ENCODE data around the gene GANC. TPM values are rescaled to one million over a fixed set of nuclear protein-coding genes. Genes with fewer than 3 reads are reported as not detected.

Gene GANC
- polyA plus RNA-seq, 2 of the 4 experiments (the other 2 are of a cell fraction) = 8.0 to 9.4 TPM

- no peak for DNase-seq (ENCODE audit: low read depth in 1 of 2, low spot score in 1 of 2)
- ChIA-PET POLR2A (no interaction called here), CTCF (interaction anchor here (0.5 to 1.6 kb wide), 12 partner anchors 11 to 218 kb away, joined by 3 to 9 read pairs (median 3); no protein-coding TSS in a partner anchor)
- ATAC-seq = no peak
- H3K9me3 ChIP-seq = no peaks in the 10 kb centered on the region
- no peak overlapping the region for H3K4me2 ChIP-seq
- no peak for FAIRE-seq
- WGBS (ENCODE audit: missing lambda C conversion rate) = 67% methylated on average over 4 of the region's 4 CpGs
- no peak for TF ChIP-seq EP300 (IDR thresholded peaks at IDR 0.05)
- TF ChIP-seq ZNF302 (CRISPR knock-in tag; IDR thresholded peaks at IDR 0.05) = no peak
- no peak for TF ChIP-seq FOSL2 (IDR thresholded peaks at IDR 0.05)
- no peak for TF ChIP-seq FOSL2 (CRISPR knock-in tag; IDR thresholded peaks at IDR 0.05)
- no peak for TF ChIP-seq RNF2 (IDR thresholded peaks at IDR 0.05; ENCODE audit: borderline replicate concordance, low read depth)
- TF ChIP-seq USF2 (IDR thresholded peaks at IDR 0.05) = no peak
- no peak for TF ChIP-seq RAD21 (conservative IDR thresholded peaks at IDR 0.05 in 1 of 2, IDR thresholded peaks at IDR 0.05 in 1 of 2)
- TF ChIP-seq RARB (CRISPR knock-in tag; IDR thresholded peaks at IDR 0.05) = no peak
- no peak for TF ChIP-seq NPAS2 (CRISPR knock-in tag; IDR thresholded peaks at IDR 0.05; ENCODE audit: borderline replicate concordance)
- H3K4me3 ChIP-seq = no peak overlapping the region
- no peaks in the 10 kb centered on the region for H3K4me1 ChIP-seq
- H3K27ac ChIP-seq = no peak overlapping the region
These were observed 111.6 kb downstream of the GANC start for GRCh38 chr15:42384597-42384996.

- Histone ChIP-seq H3K4me1 (no peaks in the 10 kb centered on the region), H3K27ac (no peak overlapping the region), H3K9me3 (no peaks in the 10 kb centered on the region), H3K4me3 (no peak overlapping the region), H3K4me2 (no peak overlapping the region)
- POLR2A ChIA-PET = interaction anchor here (0.6 kb wide), 1 partner anchor 112 kb away, joined by 4 read pairs; the partner anchor contains the start of genes GANC and TMEM87A
- FAIRE-seq = no peak
- ATAC-seq = peak; percentile 89 to 90
- DNase-seq (ENCODE audit: low read depth in 1 of 2, low spot score in 1 of 2) = peak; percentile 41 to 54
- CTCF ChIA-PET = interaction anchor here (0.5 to 2.2 kb wide), 14 partner anchors 11 to 246 kb away, joined by 3 to 9 read pairs (median 3); partner anchors contain the start of gene PLA2G4F
- 18% methylated on average over 5 of the region's 5 CpGs for WGBS (ENCODE audit: missing lambda C conversion rate)
- no peak for TF ChIP-seq CEBPB (IDR thresholded peaks at IDR 0.05)
- peak; percentile 52 to 72 for TF ChIP-seq RAD21 (conservative IDR thresholded peaks at IDR 0.05 in 1 of 2, IDR thresholded peaks at IDR 0.05 in 1 of 2)
- TF ChIP-seq CTCF (IDR thresholded peaks at IDR 0.05) = peak; percentile 59
- no peak for TF ChIP-seq NR3C1 (IDR thresholded peaks at IDR 0.05)
- TF ChIP-seq PHF8 (IDR thresholded peaks at IDR 0.05; ENCODE audit: borderline replicate concordance, low read depth) = no peak
- TF ChIP-seq KDM5A (IDR thresholded peaks at IDR 0.05) = no peak
- TF ChIP-seq SMC3 (IDR thresholded peaks at IDR 0.05) = 0 out of 3 replicates have a peak, but pooled peaks have one; percentile 22
- TF ChIP-seq NPAS2 (CRISPR knock-in tag; IDR thresholded peaks at IDR 0.05; ENCODE audit: borderline replicate concordance) = no peak
- TF ChIP-seq CHD2 (IDR thresholded peaks at IDR 0.05; ENCODE audit: low read length, partially characterized antibody) = no peak
- TF ChIP-seq POLR2A (IDR thresholded peaks at IDR 0.05; ENCODE audit: low read length) = no peak
These were observed 112.4 kb downstream of the GANC start for GRCh38 chr15:42385206-42385979.

- FAIRE-seq = no peak
- Histone ChIP-seq H3K27ac (no peak overlapping the region), H3K9me3 (no peaks in the 10 kb centered on the region), H3K4me3 (no peak overlapping the region), H3K4me2 (no peak overlapping the region), H3K4me1 (no peaks in the 10 kb centered on the region)
- CTCF ChIA-PET = interaction anchor here (0.5 to 2.2 kb wide), 10 partner anchors 11 to 247 kb away, joined by 3 to 9 read pairs (median 4); partner anchors contain the start of gene PLA2G4F
- POLR2A ChIA-PET = no interaction called here
- ATAC-seq = no peak
- no peak for DNase-seq (ENCODE audit: low read depth in 1 of 2, low spot score in 1 of 2)
- 68% methylated on average over 11 of the region's 12 CpGs for WGBS (ENCODE audit: missing lambda C conversion rate)
- TF ChIP-seq RAD21 (conservative IDR thresholded peaks at IDR 0.05 in 1 of 2, IDR thresholded peaks at IDR 0.05 in 1 of 2) (no peak), CBX2 (IDR thresholded peaks at IDR 0.05; ENCODE audit: borderline replicate concordance, low read depth) (no peak), FOSB (CRISPR knock-in tag; IDR thresholded peaks at IDR 0.05) (no peak), ZSCAN20 (CRISPR knock-in tag; IDR thresholded peaks at IDR 0.05) (no peak), EHMT2 (IDR thresholded peaks at IDR 0.05; ENCODE audit: low read depth) (no peak), CHD2 (IDR thresholded peaks at IDR 0.05; ENCODE audit: low read length, partially characterized antibody) (no peak), PHF8 (IDR thresholded peaks at IDR 0.05; ENCODE audit: borderline replicate concordance, low read depth) (no peak), MAX (IDR thresholded peaks at IDR 0.05) (no peak)
- TF ChIP-seq, protein P1, sequence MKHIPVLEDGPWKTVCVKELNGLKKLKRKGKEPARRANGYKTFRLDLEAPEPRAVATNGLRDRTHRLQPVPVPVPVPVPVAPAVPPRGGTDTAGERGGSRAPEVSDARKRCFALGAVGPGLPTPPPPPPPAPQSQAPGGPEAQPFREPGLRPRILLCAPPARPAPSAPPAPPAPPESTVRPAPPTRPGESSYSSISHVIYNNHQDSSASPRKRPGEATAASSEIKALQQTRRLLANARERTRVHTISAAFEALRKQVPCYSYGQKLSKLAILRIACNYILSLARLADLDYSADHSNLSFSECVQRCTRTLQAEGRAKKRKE (CRISPR knock-in tag; IDR thresholded peaks at IDR 0.05; ENCODE audit: low read depth) = no peak
- TF ChIP-seq, protein P2, sequence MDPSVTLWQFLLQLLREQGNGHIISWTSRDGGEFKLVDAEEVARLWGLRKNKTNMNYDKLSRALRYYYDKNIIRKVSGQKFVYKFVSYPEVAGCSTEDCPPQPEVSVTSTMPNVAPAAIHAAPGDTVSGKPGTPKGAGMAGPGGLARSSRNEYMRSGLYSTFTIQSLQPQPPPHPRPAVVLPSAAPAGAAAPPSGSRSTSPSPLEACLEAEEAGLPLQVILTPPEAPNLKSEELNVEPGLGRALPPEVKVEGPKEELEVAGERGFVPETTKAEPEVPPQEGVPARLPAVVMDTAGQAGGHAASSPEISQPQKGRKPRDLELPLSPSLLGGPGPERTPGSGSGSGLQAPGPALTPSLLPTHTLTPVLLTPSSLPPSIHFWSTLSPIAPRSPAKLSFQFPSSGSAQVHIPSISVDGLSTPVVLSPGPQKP (IDR thresholded peaks at IDR 0.05; ENCODE audit: low read depth, low read length) = no peak
- TF ChIP-seq, protein P3, sequence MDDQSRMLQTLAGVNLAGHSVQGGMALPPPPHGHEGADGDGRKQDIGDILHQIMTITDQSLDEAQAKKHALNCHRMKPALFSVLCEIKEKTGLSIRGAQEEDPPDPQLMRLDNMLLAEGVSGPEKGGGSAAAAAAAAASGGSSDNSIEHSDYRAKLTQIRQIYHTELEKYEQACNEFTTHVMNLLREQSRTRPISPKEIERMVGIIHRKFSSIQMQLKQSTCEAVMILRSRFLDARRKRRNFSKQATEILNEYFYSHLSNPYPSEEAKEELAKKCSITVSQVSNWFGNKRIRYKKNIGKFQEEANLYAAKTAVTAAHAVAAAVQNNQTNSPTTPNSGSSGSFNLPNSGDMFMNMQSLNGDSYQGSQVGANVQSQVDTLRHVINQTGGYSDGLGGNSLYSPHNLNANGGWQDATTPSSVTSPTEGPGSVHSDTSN (IDR thresholded peaks at IDR 0.05) = no peak
These were observed 113.1 kb downstream of the GANC start for GRCh38 chr15:42385980-42386700.

Measured in A549 (cell line).